HCT116 (cell line): ENCODE measurements around the gene KRTAP5-4. TPM values are rescaled to one million over a fixed set of nuclear protein-coding genes. Genes with fewer than 3 reads are reported as not detected.

Source experiments
- ATAC-seq: fragments of 200-7000 bp; cut with Tn5 transposase; 2 replicates; pipeline ENCODE4 v1.9.1; 2020; ENCODE audit warnings: mild to moderate bottlenecking, moderate library complexity
- BruUV-seq: library from RNA; stranded (reverse); fragments of 400-500 nt; replicated peaks from 2 replicates; lab custom pipeline; 2021; lab: Mats Ljungman, UMichigan
- CTCF ChIA-PET: fragments of 300-600 bp; sonication (Branson Sonifier 250); formaldehyde crosslinking; loops from one replicate; lab custom pipeline; 2021; ENCODE audit warnings: antibody characterized with exemption; lab: Charles Lee
- POLR2A ChIA-PET: fragments of 300-600, 350-600 bp; sonication (Branson Sonifier 250); formaldehyde crosslinking; loops from one replicate; lab custom pipeline; 2021; ENCODE audit warnings: antibody characterized with exemption; lab: Charles Lee
- RAD21 ChIA-PET, 2 experiments: fragments of 300-600 bp; sonication (Branson Sonifier 250); formaldehyde crosslinking; loops; one replicate each; lab custom pipeline; 2023; ENCODE audit warnings: low total read pairs in 2 of 2; ENCODE audit not compliant: uncharacterized antibody in 2 of 2, unreplicated experiment in 2 of 2, low non-redundant PET in 1 of 2; lab: Charles Lee
- DNase-seq: peaks from one replicate; pipeline ENCODE4 v3.0.0-alpha.2; 2010; ENCODE audit warnings: low read depth, low spot score
- H2AFZ ChIP-seq: fragments of 200-600 bp; shearing (Covaris generic), sonication (generic); 2 replicates; pipeline ENCODE4 v1.6.1; 2017; ENCODE audit warnings: low read depth, mixed run types, mixed read lengths, antibody characterized with exemption, low read length; ENCODE audit not compliant: poor library complexity, severe bottlenecking
- H3K27ac ChIP-seq: 2 replicates; pipeline ENCODE4 v1.5.1; 2012; ENCODE audit warnings: low read depth, low read length
- H3K27me3 ChIP-seq: fragments of 200-600 bp; sonication (generic); 2 replicates; pipeline ENCODE4 v1.6.1; 2016; ENCODE audit warnings: mixed run types, low read length, mixed read lengths; ENCODE audit not compliant: insufficient read depth
- H3K36me3 ChIP-seq, 2 experiments: fragments of 200-500 bp in 1 of 2; fragments of 200-600 bp in 1 of 2; sonication (Bioruptor generic) in 1 of 2; sonication (generic) in 1 of 2; 2 replicates each; pipeline versions ENCODE4 v1.5.1 to v1.6.1; 2014 to 2016; ENCODE audit warnings: low read length in 2 of 2, inconsistent platforms in 1 of 2, mixed read lengths in 1 of 2, mixed run types in 1 of 2; ENCODE audit not compliant: insufficient read depth in 2 of 2, control insufficient read depth in 1 of 2
- H3K4me1 ChIP-seq, 2 experiments: fragments of 200-600 bp in 1 of 2; sonication (generic) in 1 of 2; 2 replicates each; pipeline versions ENCODE4 v1.5.1 to v1.6.1; 2012 to 2017; ENCODE audit warnings: low read length in 2 of 2, inconsistent platforms in 1 of 2, mild to moderate bottlenecking in 1 of 2, mixed read lengths in 1 of 2, mixed run types in 1 of 2, moderate library complexity in 1 of 2; ENCODE audit not compliant: insufficient read depth in 2 of 2, control insufficient read depth in 1 of 2
- H3K4me2 ChIP-seq: fragments of 200-600 bp; sonication (generic); 2 replicates; pipeline ENCODE4 v1.6.1; 2017; ENCODE audit warnings: mixed run types, low read length, mixed read lengths
- H3K4me3 ChIP-seq, 2 experiments: fragments of 200-600 bp in 1 of 2; sonication (generic) in 1 of 2; replicated peaks in 1 of 2; 2 replicates each; pipeline ENCODE4 v1.5.1; 2011 to 2016; ENCODE audit warnings: low read length in 2 of 2, control low read depth in 1 of 2, low read depth in 1 of 2, mild to moderate bottlenecking in 1 of 2, mixed read lengths in 1 of 2, mixed run types in 1 of 2
- H3K79me2 ChIP-seq: fragments of 200-600 bp; sonication (generic); 2 replicates; pipeline ENCODE4 v1.6.1; 2017; ENCODE audit warnings: mild to moderate bottlenecking, mixed run types, low read length, moderate library complexity, mixed read lengths; ENCODE audit not compliant: insufficient read depth
- H3K9ac ChIP-seq: fragments of 200-600 bp; sonication (generic); 2 replicates; pipeline ENCODE4 v1.6.1; 2016; ENCODE audit warnings: low read length, mixed read lengths
- H3K9me2 ChIP-seq: fragments of 200-600 bp; sonication (generic), shearing (Covaris generic); 2 replicates; pipeline ENCODE4 v1.6.1; 2017; ENCODE audit warnings: mixed run types, mild to moderate bottlenecking, moderate library complexity; ENCODE audit not compliant: insufficient read depth
- H3K9me3 ChIP-seq, 2 experiments: fragments of 200-500 bp in 1 of 2; fragments of 200-600 bp in 1 of 2; sonication (Bioruptor generic) in 1 of 2; sonication (generic) in 1 of 2; 2 replicates each; pipeline ENCODE4 v1.6.1; 2014 to 2017; ENCODE audit warnings: low read length in 2 of 2, mixed read lengths in 2 of 2, inconsistent platforms in 1 of 2, low read depth in 1 of 2, mild to moderate bottlenecking in 1 of 2, mixed run types in 1 of 2, moderate library complexity in 1 of 2; ENCODE audit not compliant: control insufficient read depth in 1 of 2, insufficient read depth in 1 of 2
- H4K20me1 ChIP-seq: fragments of 200-600 bp; sonication (generic), shearing (Covaris generic); 2 replicates; pipeline ENCODE4 v1.6.1; 2017; ENCODE audit warnings: mixed run types, mild to moderate bottlenecking, moderate library complexity; ENCODE audit not compliant: insufficient read depth
- CBX3 ChIP-seq: IDR thresholded peaks from 2 replicates; pipeline ENCODE4 v1.6.1; 2012; ENCODE audit warnings: low read depth
- CEBPB ChIP-seq: IDR thresholded peaks from 2 replicates; pipeline ENCODE4 v1.6.1; 2012; ENCODE audit warnings: low read depth
- EGR1 ChIP-seq: IDR thresholded peaks from 2 replicates; pipeline ENCODE4 v1.6.1; 2012; ENCODE audit warnings: low read depth
- ELF1 ChIP-seq: IDR thresholded peaks from 2 replicates; pipeline ENCODE4 v1.6.1; 2012; ENCODE audit warnings: low read depth, borderline replicate concordance
- EZH2 ChIP-seq: fragments of 200-600 bp; sonication (generic); IDR thresholded peaks from 2 replicates; pipeline ENCODE4 v1.6.1; 2017; ENCODE audit warnings: antibody characterized with exemption, mixed run types
- EZH2phosphoT487 ChIP-seq: fragments of 200-600 bp; IDR thresholded peaks from 2 replicates; pipeline ENCODE4 v1.6.1; 2018; ENCODE audit warnings: antibody characterized with exemption, borderline replicate concordance
- FOSL1 ChIP-seq: IDR thresholded peaks from 2 replicates; pipeline ENCODE4 v1.6.1; 2012; ENCODE audit warnings: low read depth
- JUND ChIP-seq: IDR thresholded peaks from 2 replicates; pipeline ENCODE4 v1.6.1; 2012
- POLR2A ChIP-seq: IDR thresholded peaks from 2 replicates; pipeline ENCODE4 v1.7.0; 2011; ENCODE audit warnings: borderline replicate concordance; ENCODE audit not compliant: insufficient read depth, insufficient read length; ENCODE audit errors: extremely low read depth
- RAD21 ChIP-seq: IDR thresholded peaks from 2 replicates; pipeline ENCODE4 v1.6.1; 2012; ENCODE audit warnings: low read depth, mild to moderate bottlenecking
- SIN3A ChIP-seq: IDR thresholded peaks from 2 replicates; pipeline ENCODE4 v1.6.1; 2012; ENCODE audit warnings: low read depth
- SP1 ChIP-seq: IDR thresholded peaks from 2 replicates; pipeline ENCODE4 v1.6.1; 2012; ENCODE audit warnings: low read depth
- SRF ChIP-seq: IDR thresholded peaks from 2 replicates; pipeline ENCODE4 v1.6.1; 2012; ENCODE audit warnings: low read depth
- TCF7L2 ChIP-seq: IDR thresholded peaks from 2 replicates; pipeline ENCODE4 v1.7.0; 2011; ENCODE audit warnings: borderline replicate concordance, inconsistent platforms; ENCODE audit not compliant: insufficient read depth, insufficient read length; ENCODE audit errors: extremely low read depth
- ZFX ChIP-seq: fragments of 450-650 bp; IDR thresholded peaks from 2 replicates; pipeline ENCODE4 v1.6.1; 2017
- intact Hi-C: fragments of 100-400 bp; cut with micrococcal nuclease; formaldehyde crosslinking; loops from 2 replicates; pipeline ENCODE4 v1.10.0; 2022
- total RNA-seq: library from RNA; stranded (reverse); gene quantifications from one replicate; pipeline ENCODE4 v1.2.1, GENCODE V29; 2021; ENCODE audit not compliant: unreplicated experiment
- TF ChIP-seq, protein P1 (sequence below): IDR thresholded peaks from 2 replicates; pipeline ENCODE4 v1.6.1; 2012
- TF ChIP-seq, protein P2 (sequence below), 3 experiments: fragments of 200-600 bp in 1 of 3; sonication (generic) in 1 of 3; IDR thresholded peaks in 2 of 3; conservative IDR thresholded peaks in 1 of 3; 2 replicates each; pipeline ENCODE4 v1.5.1; 2012 to 2017; ENCODE audit warnings: low read depth in 2 of 3, low read length in 2 of 3, antibody characterized with exemption in 1 of 3, borderline replicate concordance in 1 of 3, control low read depth in 1 of 3, mild to moderate bottlenecking in 1 of 3, mixed read lengths in 1 of 3, mixed run types in 1 of 3, moderate library complexity in 1 of 3; ENCODE audit not compliant: insufficient read depth in 1 of 3
- TF ChIP-seq, protein P3 (sequence below): IDR thresholded peaks from 2 replicates; pipeline ENCODE4 v1.6.1; 2011; ENCODE audit warnings: mild to moderate bottlenecking, low read length, moderate library complexity; ENCODE audit not compliant: insufficient replicate concordance; ENCODE audit errors: extremely low read depth
- TF ChIP-seq, protein P4 (sequence below): IDR thresholded peaks from 2 replicates; pipeline ENCODE4 v1.6.1; 2012

KRTAP5-4 gene
- total RNA-seq, 1 experiment from 2014 or later, result not detected

DNA sequence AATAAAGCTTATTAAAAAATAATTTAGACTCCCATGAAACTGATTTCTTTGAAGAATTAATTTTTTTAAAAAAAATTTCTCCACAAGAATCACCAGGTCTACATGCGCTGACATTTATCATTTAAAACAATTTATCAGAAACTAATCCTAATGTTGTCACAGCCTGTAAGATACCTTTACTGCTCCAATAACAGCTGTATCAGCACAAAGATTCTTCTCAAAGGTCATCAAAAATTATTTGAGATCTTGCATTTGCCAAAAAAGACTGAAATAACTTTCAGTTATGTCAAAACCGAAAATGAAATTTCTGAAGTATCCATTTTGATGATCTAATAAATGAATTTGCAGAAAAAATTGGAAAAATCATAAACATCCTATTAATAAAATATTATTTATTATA is 15.7 kb upstream of the KRTAP5-4 start:
- Histone ChIP-seq H2AFZ (no peak overlapping the region), H3K9ac (no peak overlapping the region), H3K79me2 (no peaks in the 10 kb centered on the region), H4K20me1 (no peaks in the 10 kb centered on the region), H3K4me3 (no peak overlapping the region), H3K9me3 (no peaks in the 10 kb centered on the region), H3K4me2 (no peak overlapping the region), H3K27ac (no peak overlapping the region), H3K9me2 (no peaks in the 10 kb centered on the region), H3K27me3 (no peaks in the 10 kb centered on the region), H3K4me1 (peaks cover 0 to 9% of the 10 kb centered on the region in 2 experiments; a peak in 1 of 4 replicates), H3K36me3 (no peaks in the 10 kb centered on the region)
- DNase-seq (no peak), ATAC-seq (no peak)
- ChIA-PET POLR2A (no interaction called here), CTCF (interaction anchor here (0.7 to 4.8 kb wide), 2 partner anchors 16 to 91 kb away, joined by 3 to 31 read pairs; no protein-coding TSS in a partner anchor), RAD21 (no interaction called here)
- intact Hi-C loops, result no loop called here
- BruUV-seq, result no TSS peak
- TF ChIP-seq RAD21 (no peak), JUND (no peak), ELF1 (no peak), SIN3A (no peak), EZH2 (no peak), EGR1 (no peak), POLR2A (no peak), FOSL1 (no peak), SRF (no peak), TCF7L2 (no peak), CBX3 (no peak), ZFX (no peak), EZH2phosphoT487 (no peak), CEBPB (no peak), SP1 (no peak)
- TF ChIP-seq, protein P1, sequence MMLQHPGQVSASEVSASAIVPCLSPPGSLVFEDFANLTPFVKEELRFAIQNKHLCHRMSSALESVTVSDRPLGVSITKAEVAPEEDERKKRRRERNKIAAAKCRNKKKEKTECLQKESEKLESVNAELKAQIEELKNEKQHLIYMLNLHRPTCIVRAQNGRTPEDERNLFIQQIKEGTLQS, result no peak
- TF ChIP-seq, protein P2, sequence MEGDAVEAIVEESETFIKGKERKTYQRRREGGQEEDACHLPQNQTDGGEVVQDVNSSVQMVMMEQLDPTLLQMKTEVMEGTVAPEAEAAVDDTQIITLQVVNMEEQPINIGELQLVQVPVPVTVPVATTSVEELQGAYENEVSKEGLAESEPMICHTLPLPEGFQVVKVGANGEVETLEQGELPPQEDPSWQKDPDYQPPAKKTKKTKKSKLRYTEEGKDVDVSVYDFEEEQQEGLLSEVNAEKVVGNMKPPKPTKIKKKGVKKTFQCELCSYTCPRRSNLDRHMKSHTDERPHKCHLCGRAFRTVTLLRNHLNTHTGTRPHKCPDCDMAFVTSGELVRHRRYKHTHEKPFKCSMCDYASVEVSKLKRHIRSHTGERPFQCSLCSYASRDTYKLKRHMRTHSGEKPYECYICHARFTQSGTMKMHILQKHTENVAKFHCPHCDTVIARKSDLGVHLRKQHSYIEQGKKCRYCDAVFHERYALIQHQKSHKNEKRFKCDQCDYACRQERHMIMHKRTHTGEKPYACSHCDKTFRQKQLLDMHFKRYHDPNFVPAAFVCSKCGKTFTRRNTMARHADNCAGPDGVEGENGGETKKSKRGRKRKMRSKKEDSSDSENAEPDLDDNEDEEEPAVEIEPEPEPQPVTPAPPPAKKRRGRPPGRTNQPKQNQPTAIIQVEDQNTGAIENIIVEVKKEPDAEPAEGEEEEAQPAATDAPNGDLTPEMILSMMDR (IDR thresholded peaks at IDR 0.05 in 2 of 3, conservative IDR thresholded peaks at IDR 0.05 in 1 of 3; ENCODE audit: borderline replicate concordance in 1 of 3, insufficient read depth in 1 of 3, low read depth in 2 of 3, low read length in 2 of 3), result no peak
- TF ChIP-seq, protein P3, sequence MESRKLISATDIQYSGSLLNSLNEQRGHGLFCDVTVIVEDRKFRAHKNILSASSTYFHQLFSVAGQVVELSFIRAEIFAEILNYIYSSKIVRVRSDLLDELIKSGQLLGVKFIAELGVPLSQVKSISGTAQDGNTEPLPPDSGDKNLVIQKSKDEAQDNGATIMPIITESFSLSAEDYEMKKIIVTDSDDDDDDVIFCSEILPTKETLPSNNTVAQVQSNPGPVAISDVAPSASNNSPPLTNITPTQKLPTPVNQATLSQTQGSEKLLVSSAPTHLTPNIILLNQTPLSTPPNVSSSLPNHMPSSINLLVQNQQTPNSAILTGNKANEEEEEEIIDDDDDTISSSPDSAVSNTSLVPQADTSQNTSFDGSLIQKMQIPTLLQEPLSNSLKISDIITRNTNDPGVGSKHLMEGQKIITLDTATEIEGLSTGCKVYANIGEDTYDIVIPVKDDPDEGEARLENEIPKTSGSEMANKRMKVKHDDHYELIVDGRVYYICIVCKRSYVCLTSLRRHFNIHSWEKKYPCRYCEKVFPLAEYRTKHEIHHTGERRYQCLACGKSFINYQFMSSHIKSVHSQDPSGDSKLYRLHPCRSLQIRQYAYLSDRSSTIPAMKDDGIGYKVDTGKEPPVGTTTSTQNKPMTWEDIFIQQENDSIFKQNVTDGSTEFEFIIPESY, result no peak
- TF ChIP-seq, protein P4, sequence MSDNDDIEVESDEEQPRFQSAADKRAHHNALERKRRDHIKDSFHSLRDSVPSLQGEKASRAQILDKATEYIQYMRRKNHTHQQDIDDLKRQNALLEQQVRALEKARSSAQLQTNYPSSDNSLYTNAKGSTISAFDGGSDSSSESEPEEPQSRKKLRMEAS, result no peak
